ENCODE results near the gene GAPDHS. TPM values are rescaled to one million over a fixed set of nuclear protein-coding genes. Genes with fewer than 3 reads are reported as not detected.
A peak's percentile ranks its signal among the peaks of the same experiment; 100 is the strongest.

Gene GAPDHS
- total RNA-seq = not detected

DNA sequence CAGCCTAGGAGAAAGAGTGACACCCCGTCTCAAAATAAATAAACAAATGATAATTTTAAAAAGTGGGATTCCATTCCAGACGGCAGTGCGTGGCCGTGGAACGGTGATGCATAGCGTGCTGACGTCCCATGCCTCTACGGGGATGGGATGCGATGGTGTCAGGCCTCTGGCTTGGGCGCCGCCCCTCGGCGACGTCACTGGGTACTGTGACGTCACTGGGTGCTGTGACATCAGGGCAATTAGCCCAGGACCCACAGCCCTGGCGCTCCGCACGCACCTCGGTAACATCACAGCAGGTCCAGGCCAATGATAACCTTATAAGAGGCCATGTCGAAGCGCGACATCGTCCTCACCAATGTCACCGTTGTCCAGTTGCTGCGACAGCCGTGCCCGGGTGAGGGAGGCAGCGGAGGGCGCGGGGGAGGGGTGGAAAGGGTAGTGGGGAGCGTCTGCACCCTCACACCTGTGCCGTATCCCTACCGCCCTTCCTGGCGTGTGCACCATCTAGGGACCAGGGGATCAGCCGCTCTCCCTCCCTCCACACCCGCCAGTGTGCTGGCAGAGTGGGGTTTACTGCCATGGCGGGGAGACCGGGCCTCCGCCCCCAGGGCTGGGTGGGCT is at the start of gene GAPDHS:
TSS of gene GAPDHS (plus strand) at position 256 of the 621 bp plus-strand sequence. CDS start at position 328, 72 bp downstream.
- ATAC-seq (peak; percentile 18), DNase-seq (no peak)
- no peaks in the 10 kb centered on the region for H3K36me3 Mint-ChIP-seq (ENCODE audit: low read depth)
- ChIA-PET CTCF (interaction anchor here (2.8 kb wide), 1 partner anchor 23 kb away, joined by 14 read pairs; no protein-coding TSS in a partner anchor), POLR2A (interaction anchor here (0.6 to 0.7 kb wide), 2 partner anchors 26 to 1085 kb away, joined by 3 to 7 read pairs; no protein-coding TSS in a partner anchor)
- peak within 1 kb of the TSS; percentile 60 for H3K4me3 Mint-ChIP-seq
- peaks cover 34% of the 10 kb centered on the region for H3K27me3 Mint-ChIP-seq (ENCODE audit: low read depth)
- H3K9me3 Mint-ChIP-seq (ENCODE audit: insufficient read depth) = no peaks in the 10 kb centered on the region
- peaks cover 41% of the 10 kb centered on the region for H3K4me1 Mint-ChIP-seq (ENCODE audit: low read depth)
- peak within 1 kb of the TSS; percentile 86 for H3K27ac Mint-ChIP-seq

DNA sequence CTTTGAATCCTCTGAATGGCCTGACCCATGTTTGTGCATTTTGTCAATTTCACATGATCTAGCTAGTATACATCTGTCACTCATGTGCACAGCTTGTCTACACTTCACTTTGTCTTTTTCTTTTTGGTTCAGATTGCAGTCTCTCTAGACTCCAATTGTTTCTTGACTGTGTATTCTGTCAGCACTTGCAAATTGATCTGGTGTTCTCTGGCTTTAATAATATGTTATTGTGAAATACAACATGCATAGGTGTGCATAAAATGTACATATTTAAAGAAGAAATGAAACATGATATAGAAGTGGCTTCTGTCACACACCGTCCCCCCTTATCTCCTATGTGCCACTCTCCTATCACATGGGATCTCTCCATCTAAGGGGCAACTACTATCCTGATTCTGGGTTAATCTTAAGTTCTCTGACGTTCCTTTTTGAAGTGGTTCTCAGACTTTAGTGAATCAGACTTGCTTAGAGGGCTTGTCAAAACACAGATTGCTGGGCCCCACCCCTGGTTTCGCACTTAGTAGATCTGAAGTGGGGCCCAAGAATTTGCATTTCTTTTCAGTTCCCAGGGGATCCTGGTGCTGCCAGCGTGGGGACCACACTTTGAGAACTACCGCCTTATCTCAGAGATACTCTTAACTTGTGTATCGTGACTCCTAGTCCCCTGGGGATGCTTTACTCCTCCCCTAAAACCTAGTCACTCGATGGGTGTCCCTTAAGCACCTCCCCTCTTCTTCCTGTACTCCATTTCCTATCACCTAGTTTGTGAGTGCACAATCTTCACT is 48.8 kb upstream of the GAPDHS start:
- H3K27me3 Mint-ChIP-seq (ENCODE audit: low read depth) = peaks cover 14% of the 10 kb centered on the region
- ChIA-PET CTCF (interaction anchor here (2.9 kb wide), 1 partner anchor 11 kb away, joined by 18 read pairs; no protein-coding TSS in a partner anchor), POLR2A (no interaction called here)
- DNase-seq (no peak), ATAC-seq (no peak)
- H3K4me3 Mint-ChIP-seq = no peak overlapping the region
- H3K4me1 Mint-ChIP-seq (ENCODE audit: low read depth) = no peaks in the 10 kb centered on the region
- no peaks in the 10 kb centered on the region for H3K36me3 Mint-ChIP-seq (ENCODE audit: low read depth)
- no peaks in the 10 kb centered on the region for H3K9me3 Mint-ChIP-seq (ENCODE audit: insufficient read depth)
- H3K27ac Mint-ChIP-seq = no peak overlapping the region

DNA sequence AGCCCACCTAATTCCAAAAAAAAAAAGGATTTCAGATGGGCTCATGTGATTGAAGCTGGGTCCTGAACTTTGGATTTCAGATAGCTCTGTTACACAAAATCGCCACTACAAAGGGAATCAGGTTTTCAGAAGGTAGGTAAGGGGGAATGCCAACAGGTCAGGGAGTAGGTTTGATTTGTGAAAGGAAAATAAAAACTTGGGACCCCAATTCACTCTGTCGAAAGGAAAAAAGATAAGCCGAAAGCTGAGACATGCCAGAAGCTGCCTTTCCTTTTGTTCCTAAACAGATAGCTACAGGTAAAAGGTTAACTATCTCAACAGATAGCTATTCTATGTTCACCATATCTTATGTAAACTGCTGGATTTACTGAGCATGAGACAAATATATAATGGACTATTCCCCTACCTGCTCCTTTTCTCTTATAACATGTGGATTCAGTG is 47.0 kb upstream of the GAPDHS start:
- Mint-ChIP-seq H3K27me3 (ENCODE audit: low read depth) (peaks cover 22% of the 10 kb centered on the region), H3K4me1 (ENCODE audit: low read depth) (no peaks in the 10 kb centered on the region), H3K4me3 (no peak overlapping the region), H3K36me3 (ENCODE audit: low read depth) (no peaks in the 10 kb centered on the region), H3K27ac (no peak overlapping the region), H3K9me3 (ENCODE audit: insufficient read depth) (no peaks in the 10 kb centered on the region)
- ChIA-PET CTCF (interaction anchor here (1.0 to 3.1 kb wide), 5 partner anchors 9 to 332 kb away, joined by 4 to 18 read pairs (median 11); no protein-coding TSS in a partner anchor), POLR2A (no interaction called here)
- ATAC-seq = no peak
- DNase-seq = no peak

DNA sequence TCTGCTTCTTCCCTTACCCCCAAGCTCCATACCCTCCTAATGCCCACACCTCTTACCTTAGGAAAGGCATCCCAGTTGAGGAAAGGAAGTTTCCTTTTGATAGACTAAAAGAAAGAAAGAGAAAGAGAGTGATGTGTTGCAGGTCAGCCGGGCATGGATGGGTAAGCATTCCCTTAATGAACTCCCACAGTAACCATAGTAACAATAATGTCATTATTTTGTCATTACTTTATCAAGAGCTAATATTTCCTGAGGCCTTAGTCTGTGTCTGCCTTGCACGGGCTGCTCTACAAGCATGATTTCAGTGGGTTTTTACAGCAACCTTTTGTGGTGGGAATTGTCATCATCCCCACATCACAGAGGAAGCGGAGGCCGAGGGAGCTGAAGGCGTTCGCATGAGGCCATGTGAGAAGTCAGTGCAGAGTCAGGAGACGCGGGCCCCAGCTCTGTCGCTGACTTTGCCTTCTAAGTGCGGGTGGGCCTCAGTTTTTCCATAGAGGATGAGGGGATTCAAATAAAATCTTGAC is 45.5 kb upstream of the GAPDHS start:
- Mint-ChIP-seq H3K4me1 (ENCODE audit: low read depth) (no peaks in the 10 kb centered on the region), H3K9me3 (ENCODE audit: insufficient read depth) (no peaks in the 10 kb centered on the region), H3K4me3 (no peak overlapping the region), H3K36me3 (ENCODE audit: low read depth) (no peaks in the 10 kb centered on the region), H3K27me3 (ENCODE audit: low read depth) (peaks cover 26% of the 10 kb centered on the region), H3K27ac (no peak overlapping the region)
- ATAC-seq = no peak
- ChIA-PET POLR2A (interaction anchor here (0.6 kb wide), 1 partner anchor 57 kb away, joined by 4 read pairs; no protein-coding TSS in a partner anchor), CTCF (interaction anchor here (1.2 to 3.1 kb wide), 7 partner anchors 7 to 135 kb away, joined by 3 to 18 read pairs (median 9); no protein-coding TSS in a partner anchor)
- no peak for DNase-seq

DNA sequence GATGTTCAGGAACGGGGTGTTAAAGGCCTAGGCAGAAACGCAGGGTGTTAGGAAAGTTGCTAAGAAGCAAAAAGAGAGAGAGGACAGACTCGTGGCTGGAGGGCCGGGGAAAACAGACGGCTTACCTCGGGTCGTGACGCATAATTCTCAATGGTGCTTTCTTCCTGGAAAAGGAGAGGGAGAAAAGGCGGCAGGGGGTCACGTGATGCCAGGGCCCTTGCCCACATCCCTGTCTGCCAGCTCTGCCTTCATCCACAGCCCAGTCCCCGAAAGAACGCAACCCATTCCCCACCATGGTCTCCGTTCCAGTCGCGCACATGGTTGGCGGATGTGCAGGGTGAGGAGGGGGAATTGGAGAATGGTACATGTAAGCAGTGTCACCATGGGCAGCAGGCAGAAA is 44.6 kb upstream of the GAPDHS start:
- DNase-seq = no peak
- no peaks in the 10 kb centered on the region for H3K9me3 Mint-ChIP-seq (ENCODE audit: insufficient read depth)
- H3K4me3 Mint-ChIP-seq = no peak overlapping the region
- no peaks in the 10 kb centered on the region for H3K4me1 Mint-ChIP-seq (ENCODE audit: low read depth)
- H3K27me3 Mint-ChIP-seq (ENCODE audit: low read depth) = peaks cover 32% of the 10 kb centered on the region
- no peak for ATAC-seq
- no peaks in the 10 kb centered on the region for H3K36me3 Mint-ChIP-seq (ENCODE audit: low read depth)
- ChIA-PET CTCF (interaction anchor here (2.1 kb wide), 1 partner anchor 136 kb away, joined by 8 read pairs; no protein-coding TSS in a partner anchor), POLR2A (no interaction called here)
- H3K27ac Mint-ChIP-seq = no peak overlapping the region

DNA sequence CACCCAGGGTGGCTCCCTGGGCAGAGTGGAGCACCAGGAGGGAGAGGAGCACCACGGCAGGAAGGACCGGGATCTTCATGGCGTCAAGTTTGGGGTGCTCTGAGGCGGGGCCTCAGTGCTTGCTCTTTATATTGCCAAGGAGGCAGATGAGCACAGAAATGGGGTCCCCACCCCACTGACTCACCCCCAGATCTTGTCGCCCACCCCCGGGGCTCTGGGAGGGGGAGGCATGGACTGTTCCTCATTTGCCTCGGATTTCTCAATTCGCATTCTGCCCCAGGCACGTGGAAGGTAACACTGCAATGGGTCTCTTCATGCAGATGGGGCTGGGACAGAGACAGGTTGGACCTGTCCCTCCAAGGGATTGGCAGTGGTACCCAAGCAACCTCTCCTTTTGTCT is 42.9 kb upstream of the GAPDHS start, which contains the start of gene KRTDAP:
TSS of gene KRTDAP (minus strand) at position 101 of the 400 bp plus-strand sequence. CDS start at position 79, 22 bp downstream.
- peaks cover 35% of the 10 kb centered on the region for H3K27me3 Mint-ChIP-seq (ENCODE audit: low read depth)
- ChIA-PET POLR2A (no interaction called here), CTCF (interaction anchor here (1.6 kb wide), 1 partner anchor 354 kb away, joined by 5 read pairs; no protein-coding TSS in a partner anchor)
- DNase-seq = no peak
- no peak for ATAC-seq
- H3K27ac Mint-ChIP-seq = no peak within 1 kb of the TSS
- H3K4me3 Mint-ChIP-seq = no peak within 1 kb of the TSS
- H3K4me1 Mint-ChIP-seq (ENCODE audit: low read depth) = peaks cover 4% of the 10 kb centered on the region
- H3K36me3 Mint-ChIP-seq (ENCODE audit: low read depth) = no peaks in the 10 kb centered on the region
- no peaks in the 10 kb centered on the region for H3K9me3 Mint-ChIP-seq (ENCODE audit: insufficient read depth)

DNA sequence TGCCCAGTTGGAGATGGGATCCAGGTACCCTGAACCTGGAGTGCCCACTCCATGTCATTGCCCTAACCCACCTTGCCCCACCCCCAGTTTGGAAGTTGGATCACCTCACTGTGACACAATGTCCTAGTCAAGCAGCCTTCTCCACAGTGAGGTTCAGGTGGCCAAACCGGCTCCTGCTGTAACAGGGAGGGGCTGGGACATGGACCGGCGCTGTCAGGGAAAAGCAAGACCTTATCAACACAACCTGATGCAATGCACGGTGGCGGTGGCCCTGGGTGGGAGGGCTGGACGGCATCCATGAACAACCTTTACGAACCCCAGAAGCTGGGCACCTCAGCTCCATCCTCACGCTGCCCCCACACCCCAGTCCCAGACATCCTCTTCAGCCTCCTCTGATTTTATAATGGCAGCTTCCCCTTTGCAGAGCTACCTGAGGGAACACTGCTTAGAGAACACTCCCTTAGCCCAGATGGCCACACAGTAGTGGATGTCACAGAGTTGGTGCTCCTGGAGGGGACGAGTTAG is 41.4 kb upstream of the GAPDHS start:
- POLR2A ChIA-PET = no interaction called here
- no peak overlapping the region for H3K4me3 Mint-ChIP-seq
- CTCF ChIA-PET = interaction anchor here (1.0 to 1.6 kb wide), 4 partner anchors 18 to 356 kb away, joined by 3 to 5 read pairs (median 5); partner anchors contain the start of gene FFAR1
- DNase-seq (no peak), ATAC-seq (no peak)
- H3K36me3 Mint-ChIP-seq (ENCODE audit: low read depth) = no peaks in the 10 kb centered on the region
- H3K4me1 Mint-ChIP-seq (ENCODE audit: low read depth) = peaks cover 4% of the 10 kb centered on the region
- peaks cover 25% of the 10 kb centered on the region for H3K27me3 Mint-ChIP-seq (ENCODE audit: low read depth)
- H3K9me3 Mint-ChIP-seq (ENCODE audit: insufficient read depth) = no peaks in the 10 kb centered on the region
- H3K27ac Mint-ChIP-seq = no peak overlapping the region

DNA sequence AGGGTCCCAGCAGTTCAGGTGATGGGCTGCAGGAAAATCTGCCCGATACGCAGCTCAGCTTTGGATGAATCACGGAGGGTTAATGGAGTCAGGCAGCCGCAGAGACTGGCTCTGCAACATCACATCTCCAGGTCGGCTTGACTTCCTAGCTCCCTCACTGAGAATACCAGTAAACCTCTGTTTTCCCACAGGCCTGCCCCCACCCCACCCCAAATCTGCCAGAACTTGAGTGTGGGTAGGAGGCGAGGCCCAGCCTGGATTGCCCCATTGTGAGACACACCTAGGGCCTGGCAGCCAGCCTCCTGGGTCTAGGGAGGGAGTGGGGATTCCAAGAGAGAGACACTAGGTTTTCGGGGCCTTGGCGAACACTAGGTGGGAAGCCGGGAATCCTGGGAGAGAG is 39.3 kb upstream of the GAPDHS start:
- ATAC-seq (no peak), DNase-seq (no peak)
- H3K9me3 Mint-ChIP-seq (ENCODE audit: insufficient read depth) = no peaks in the 10 kb centered on the region
- peaks cover 4% of the 10 kb centered on the region for H3K4me1 Mint-ChIP-seq (ENCODE audit: low read depth)
- no peaks in the 10 kb centered on the region for H3K36me3 Mint-ChIP-seq (ENCODE audit: low read depth)
- peaks cover 23% of the 10 kb centered on the region for H3K27me3 Mint-ChIP-seq (ENCODE audit: low read depth)
- CTCF ChIA-PET = interaction anchor here (1.2 to 2.5 kb wide), 2 partner anchors 14 to 24 kb away, joined by 3 to 22 read pairs; no protein-coding TSS in a partner anchor
- H3K4me3 Mint-ChIP-seq = no peak overlapping the region
- POLR2A ChIA-PET = no interaction called here
- no peak overlapping the region for H3K27ac Mint-ChIP-seq

DNA sequence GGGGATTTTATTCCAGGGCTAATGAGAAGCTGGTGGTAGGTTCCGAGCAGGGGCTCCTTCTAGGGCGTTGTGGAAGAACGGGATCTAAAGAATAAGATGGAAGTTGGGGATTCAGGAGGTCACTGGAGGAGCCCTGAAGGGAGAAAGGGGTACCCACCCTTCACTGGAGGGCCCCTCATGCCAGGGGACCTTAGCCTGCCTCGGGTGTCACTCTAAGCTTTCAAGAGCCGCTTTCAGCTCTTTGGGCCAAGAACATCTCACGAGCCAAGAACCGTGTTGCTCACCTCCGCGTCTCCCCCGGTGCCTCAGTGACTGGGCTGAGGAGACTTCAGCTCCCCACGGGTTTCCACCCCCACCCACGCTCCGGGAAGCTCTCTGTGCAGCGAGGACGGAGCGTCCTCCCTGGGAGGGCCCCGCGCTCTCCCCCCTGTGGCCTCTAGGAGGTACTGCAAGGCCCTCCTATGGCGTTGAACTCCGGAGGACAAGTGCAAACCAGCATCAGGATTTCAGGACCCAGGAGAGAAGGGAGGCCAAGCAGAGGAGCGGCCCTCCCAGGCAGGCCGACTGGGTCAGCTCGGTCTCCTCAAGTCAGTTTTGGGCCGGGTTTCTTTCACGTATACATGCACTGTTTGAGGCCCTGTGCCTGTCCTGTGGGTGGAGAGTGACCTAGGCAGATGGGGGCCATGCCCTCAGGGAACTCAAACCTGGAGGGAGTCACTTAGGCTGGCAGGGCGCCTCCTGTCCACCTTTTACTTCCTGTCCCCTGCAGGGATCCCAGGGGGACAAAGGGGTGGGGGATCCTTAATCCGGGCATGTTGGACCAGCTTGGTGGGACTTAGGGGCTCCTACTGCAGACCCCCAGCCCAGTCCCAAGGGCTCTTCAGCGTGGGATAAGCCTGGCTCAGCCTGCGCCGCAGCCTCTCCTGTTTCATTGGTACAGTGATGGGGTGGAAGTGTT is 37.9 kb upstream of the GAPDHS start:
- no peaks in the 10 kb centered on the region for H3K9me3 Mint-ChIP-seq (ENCODE audit: insufficient read depth)
- peak; percentile 92 for ATAC-seq
- H3K27ac Mint-ChIP-seq = no peak overlapping the region
- no peak overlapping the region for H3K4me3 Mint-ChIP-seq
- H3K4me1 Mint-ChIP-seq (ENCODE audit: low read depth) = peaks cover 4% of the 10 kb centered on the region
- POLR2A ChIA-PET = interaction anchor here (0.6 to 1.0 kb wide), 3 partner anchors 13 to 471 kb away, joined by 3 to 4 read pairs (median 3); no protein-coding TSS in a partner anchor
- peaks cover 17% of the 10 kb centered on the region for H3K27me3 Mint-ChIP-seq (ENCODE audit: low read depth)
- DNase-seq = peak; percentile 69
- H3K36me3 Mint-ChIP-seq (ENCODE audit: low read depth) = no peaks in the 10 kb centered on the region
- CTCF ChIA-PET = interaction anchor here (0.6 to 2.5 kb wide), 48 partner anchors 9 to 429 kb away, joined by 3 to 38 read pairs (median 4); partner anchors contain the start of genes COX6B1, FFAR1 and FFAR3

DNA sequence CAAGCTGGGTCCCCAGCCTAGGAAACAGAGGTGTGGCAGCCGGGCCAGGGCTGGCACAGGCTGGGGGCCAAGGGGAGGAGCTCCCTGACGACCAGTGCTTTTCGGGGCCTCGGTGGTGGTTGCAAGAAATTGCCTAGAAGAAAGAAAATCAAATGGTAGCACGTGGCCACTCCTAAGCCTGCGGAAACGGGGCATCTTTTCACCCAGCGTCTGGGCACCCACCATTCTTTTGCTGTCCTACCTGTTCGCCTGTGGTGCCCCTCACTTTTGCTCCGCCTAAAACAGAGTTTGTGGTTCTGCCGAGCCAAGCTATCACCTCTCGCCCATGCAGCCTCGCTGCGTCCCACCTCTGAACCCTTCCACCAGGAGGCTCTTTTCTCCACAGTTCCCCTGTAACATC is 35.9 kb upstream of the GAPDHS start:
- peaks cover 11% of the 10 kb centered on the region for H3K27me3 Mint-ChIP-seq (ENCODE audit: low read depth)
- H3K9me3 Mint-ChIP-seq (ENCODE audit: insufficient read depth) = no peaks in the 10 kb centered on the region
- DNase-seq = no peak
- ChIA-PET CTCF (interaction anchor here (1.1 to 1.6 kb wide), 5 partner anchors 10 to 144 kb away, joined by 3 to 8 read pairs (median 4); no protein-coding TSS in a partner anchor), POLR2A (no interaction called here)
- H3K4me1 Mint-ChIP-seq (ENCODE audit: low read depth) = peaks cover 4% of the 10 kb centered on the region
- no peak overlapping the region for H3K4me3 Mint-ChIP-seq
- no peak overlapping the region for H3K27ac Mint-ChIP-seq
- no peaks in the 10 kb centered on the region for H3K36me3 Mint-ChIP-seq (ENCODE audit: low read depth)
- no peak for ATAC-seq

Measured in activated CD8-positive, alpha-beta T cell treated with anti-CD3 and anti-CD28 coated beads, Interleukin-2, amount 10 ng/mL, durations not matched to agents 7 days and 5 days (primary cell).